Omental fat pad (tissue), 4 donors: ENCODE results near the gene DPYD. TPM values are rescaled to one million over a fixed set of nuclear protein-coding genes. Genes with fewer than 3 reads are reported as not detected.

Experiments used
- ATAC-seq: fragments of 150-250 bp; one replicate; pipeline ENCODE4 v1.9.1; 2016; ENCODE audit warnings: mild to moderate bottlenecking, moderate library complexity; ENCODE audit not compliant: low FRiP score
- DNase-seq: peaks from one replicate; pipeline ENCODE4 v3.0.0-alpha.2; 2019; ENCODE audit warnings: low spot score
- total RNA-seq, 4 donors: library from RNA; depleted of rRNA; stranded (reverse); fragments of >200 nt; gene quantifications; one replicate each; pipeline ENCODE4 v1.1.0, GENCODE V29; 2016
- TF ChIP-seq, protein P1 (sequence below), 3 donors: fragments of 450-650 bp; IDR thresholded peaks; one replicate each; pipeline ENCODE4 v1.5.1; 2016 to 2017; ENCODE audit warnings: antibody characterized with exemption in 3 of 3, mild to moderate bottlenecking in 3 of 3, moderate library complexity in 2 of 3

Gene DPYD
- total RNA-seq, 4 donors from 2014 or later: 52.5 to 86.4 (median 60.3) TPM

- TF ChIP-seq, protein P1, sequence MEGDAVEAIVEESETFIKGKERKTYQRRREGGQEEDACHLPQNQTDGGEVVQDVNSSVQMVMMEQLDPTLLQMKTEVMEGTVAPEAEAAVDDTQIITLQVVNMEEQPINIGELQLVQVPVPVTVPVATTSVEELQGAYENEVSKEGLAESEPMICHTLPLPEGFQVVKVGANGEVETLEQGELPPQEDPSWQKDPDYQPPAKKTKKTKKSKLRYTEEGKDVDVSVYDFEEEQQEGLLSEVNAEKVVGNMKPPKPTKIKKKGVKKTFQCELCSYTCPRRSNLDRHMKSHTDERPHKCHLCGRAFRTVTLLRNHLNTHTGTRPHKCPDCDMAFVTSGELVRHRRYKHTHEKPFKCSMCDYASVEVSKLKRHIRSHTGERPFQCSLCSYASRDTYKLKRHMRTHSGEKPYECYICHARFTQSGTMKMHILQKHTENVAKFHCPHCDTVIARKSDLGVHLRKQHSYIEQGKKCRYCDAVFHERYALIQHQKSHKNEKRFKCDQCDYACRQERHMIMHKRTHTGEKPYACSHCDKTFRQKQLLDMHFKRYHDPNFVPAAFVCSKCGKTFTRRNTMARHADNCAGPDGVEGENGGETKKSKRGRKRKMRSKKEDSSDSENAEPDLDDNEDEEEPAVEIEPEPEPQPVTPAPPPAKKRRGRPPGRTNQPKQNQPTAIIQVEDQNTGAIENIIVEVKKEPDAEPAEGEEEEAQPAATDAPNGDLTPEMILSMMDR (IDR thresholded peaks at IDR 0.05): no peak
- ATAC-seq (no peak), DNase-seq (no peak)
These were observed 769.2 kb downstream of the DPYD start for GRCh38 chr1:97151651-97152050.

- DNase-seq: no peak
- TF ChIP-seq, protein P1 (IDR thresholded peaks at IDR 0.05): no peak
- ATAC-seq: no peak
These were observed 775.4 kb downstream of the DPYD start for GRCh38 chr1:97145321-97145956.

- TF ChIP-seq, protein P1 (IDR thresholded peaks at IDR 0.05): no peak
- ATAC-seq: no peak
- no peak for DNase-seq
These were observed 776.3 kb downstream of the DPYD start for GRCh38 chr1:97144527-97144926.

GRCh38 chr1:97143236-97143882, 777.5 kb downstream of the DPYD start:
- DNase-seq: no peak
- TF ChIP-seq, protein P1 (IDR thresholded peaks at IDR 0.05): no peak
- peak; percentile 52 for ATAC-seq

DNA sequence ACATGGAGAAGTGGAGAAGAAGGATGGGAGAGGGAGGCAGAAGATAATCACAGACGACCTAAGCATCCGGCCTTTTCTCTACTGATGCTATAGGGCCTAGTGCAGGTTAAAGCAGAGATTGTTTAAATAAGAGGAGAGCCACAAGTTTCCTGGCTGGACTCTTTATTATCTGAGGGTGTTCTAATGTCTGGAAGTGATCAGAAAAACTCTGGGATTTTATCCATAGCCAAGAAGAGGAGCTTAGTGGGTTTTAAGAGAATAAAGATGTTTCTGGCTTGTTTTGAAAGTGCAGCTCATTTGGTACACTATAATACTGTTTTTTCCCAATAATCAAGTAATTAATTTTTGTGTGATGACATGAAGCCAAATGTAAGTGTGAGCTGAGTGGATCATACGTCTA, 780.2 kb downstream of the DPYD start:
- DNase-seq: no peak
- TF ChIP-seq, protein P1 (IDR thresholded peaks at IDR 0.05): no peak
- no peak for ATAC-seq

DNA sequence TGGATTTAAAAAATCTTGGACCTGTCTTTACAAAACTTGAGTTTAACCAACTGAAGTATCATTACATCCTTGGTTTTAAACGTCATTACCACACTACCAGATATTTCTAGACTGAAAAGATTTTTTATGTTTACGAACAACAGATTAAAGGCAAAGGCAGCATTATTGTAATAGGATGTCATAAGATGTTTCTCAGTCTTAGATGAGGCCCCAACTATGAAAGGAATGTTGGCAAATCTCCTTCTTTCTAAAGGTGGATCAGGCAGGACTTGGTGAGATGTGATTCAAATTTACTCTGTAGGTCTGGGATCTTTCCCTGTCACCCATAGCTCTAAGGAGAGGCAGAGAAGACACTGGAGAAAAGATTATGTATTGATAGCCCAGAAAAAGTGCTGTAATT, 781.3 kb downstream of the DPYD start:
- peak; percentile 27 for ATAC-seq
- no peak for DNase-seq
- TF ChIP-seq, protein P1 (IDR thresholded peaks at IDR 0.05): no peak

- ATAC-seq: no peak
- TF ChIP-seq, protein P1 (IDR thresholded peaks at IDR 0.05): no peak
- no peak for DNase-seq
These were observed 782.3 kb downstream of the DPYD start for GRCh38 chr1:97138515-97139032.
